Measurements from ENCODE around the gene E2F1.

DNA sequence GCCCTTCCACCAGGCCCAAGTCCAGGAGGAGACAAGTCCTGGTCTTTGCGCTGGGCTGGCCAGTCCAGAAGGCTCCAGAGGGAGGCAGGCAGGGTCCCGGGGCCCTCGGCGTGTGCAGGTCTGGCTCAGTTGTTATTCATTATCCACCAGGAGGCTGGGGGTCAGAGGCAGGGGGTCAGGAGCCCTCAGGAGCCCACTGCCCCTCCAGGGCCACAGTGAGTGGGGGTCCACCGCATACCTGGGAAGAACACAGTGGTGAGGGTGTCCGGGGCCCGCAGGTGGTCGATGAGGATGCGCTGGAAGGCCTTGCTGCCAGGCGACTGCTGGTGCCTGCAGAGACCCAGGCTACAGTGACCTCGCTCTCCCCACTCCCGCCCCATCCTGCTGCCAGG lies 28.5 kb downstream of the E2F1 start:
- TF ChIP-seq, protein P1, sequence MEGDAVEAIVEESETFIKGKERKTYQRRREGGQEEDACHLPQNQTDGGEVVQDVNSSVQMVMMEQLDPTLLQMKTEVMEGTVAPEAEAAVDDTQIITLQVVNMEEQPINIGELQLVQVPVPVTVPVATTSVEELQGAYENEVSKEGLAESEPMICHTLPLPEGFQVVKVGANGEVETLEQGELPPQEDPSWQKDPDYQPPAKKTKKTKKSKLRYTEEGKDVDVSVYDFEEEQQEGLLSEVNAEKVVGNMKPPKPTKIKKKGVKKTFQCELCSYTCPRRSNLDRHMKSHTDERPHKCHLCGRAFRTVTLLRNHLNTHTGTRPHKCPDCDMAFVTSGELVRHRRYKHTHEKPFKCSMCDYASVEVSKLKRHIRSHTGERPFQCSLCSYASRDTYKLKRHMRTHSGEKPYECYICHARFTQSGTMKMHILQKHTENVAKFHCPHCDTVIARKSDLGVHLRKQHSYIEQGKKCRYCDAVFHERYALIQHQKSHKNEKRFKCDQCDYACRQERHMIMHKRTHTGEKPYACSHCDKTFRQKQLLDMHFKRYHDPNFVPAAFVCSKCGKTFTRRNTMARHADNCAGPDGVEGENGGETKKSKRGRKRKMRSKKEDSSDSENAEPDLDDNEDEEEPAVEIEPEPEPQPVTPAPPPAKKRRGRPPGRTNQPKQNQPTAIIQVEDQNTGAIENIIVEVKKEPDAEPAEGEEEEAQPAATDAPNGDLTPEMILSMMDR (IDR thresholded peaks at IDR 0.05), result no peak
- TF ChIP-seq EZH2 (IDR thresholded peaks at IDR 0.05; ENCODE audit: borderline replicate concordance, insufficient read depth, low read depth, low read length, poor library complexity, severe bottlenecking), result no peak

All from B cell (primary cell).